Measurements from ENCODE around the gene IP6K1. TPM values are rescaled to one million over a fixed set of nuclear protein-coding genes. Genes with fewer than 3 reads are reported as not detected.
"Not testable (repeated sequence)": the region's sequence is repeated elsewhere in the genome, so short reads cannot be mapped to it uniquely, and the experiment has no call there.

Gene IP6K1
- total RNA-seq, 1 donor from 2014 or later, result 14.8 TPM

GRCh38 chr3:49799105-49799504 lies 12.8 kb upstream of the IP6K1 start:
- ATAC-seq (ENCODE audit: poor library complexity), result no peak
- DNase-seq, result no peak
- intact Hi-C loops (cut with DNase I), result no loop called here

GRCh38 chr3:49794926-49795905 lies 8.9 kb upstream of the IP6K1 start:
- no peak for ATAC-seq (ENCODE audit: poor library complexity)
- DNase-seq, result no peak

GRCh38 chr3:49794431-49794830 lies 8.1 kb upstream of the IP6K1 start:
- intact Hi-C loops (cut with DNase I), result no loop called here
- no peak for DNase-seq
- no peak for ATAC-seq (ENCODE audit: poor library complexity)

More at GRCh38 chr3:49794926-49795905, 8.9 kb upstream of the IP6K1 start:
- intact Hi-C loops (cut with DNase I), result no loop called here

- DNase-seq (no peak), ATAC-seq (ENCODE audit: poor library complexity) (no peak)
- intact Hi-C loops (cut with DNase I), result no loop called here
Measured at GRCh38 chr3:49793486-49794085, 7.2 kb upstream of the IP6K1 start.

- DNase-seq (no peak), ATAC-seq (ENCODE audit: poor library complexity) (no peak)
- intact Hi-C loops (cut with DNase I), result no loop called here
Measured at GRCh38 chr3:49792371-49793150, 6.2 kb upstream of the IP6K1 start.

- no peak for ATAC-seq (ENCODE audit: poor library complexity)
Measured at GRCh38 chr3:49791571-49791970, 5.2 kb upstream of the IP6K1 start.

GRCh38 chr3:49790626-49791411 lies 4.5 kb upstream of the IP6K1 start:
- no peak for DNase-seq
- intact Hi-C loops (cut with DNase I), result no loop called here
- ATAC-seq (ENCODE audit: poor library complexity), result no peak

More at GRCh38 chr3:49791571-49791970, 5.2 kb upstream of the IP6K1 start:
- DNase-seq, result no peak
- intact Hi-C loops (cut with DNase I), result no loop called here

GRCh38 chr3:49788056-49788455 lies 1.7 kb upstream of the IP6K1 start:
- DNase-seq (no peak), ATAC-seq (ENCODE audit: poor library complexity) (no peak)
- intact Hi-C loops (cut with DNase I), result no loop called here

- DNase-seq (no peak), ATAC-seq (ENCODE audit: poor library complexity) (no peak)
- intact Hi-C loops (cut with DNase I), result no loop called here
Measured at GRCh38 chr3:49787536-49787935, 1.2 kb upstream of the IP6K1 start.

- ATAC-seq (ENCODE audit: poor library complexity) (no peak), DNase-seq (no peak)
- intact Hi-C loops (cut with DNase I), result no loop called here
Measured at GRCh38 chr3:49787182-49787464, 781 bp upstream of the IP6K1 start.

- intact Hi-C loops (cut with DNase I), result no loop called here
- DNase-seq (peak; percentile 52), ATAC-seq (ENCODE audit: poor library complexity) (peak; percentile 54)
Measured at GRCh38 chr3:49785565-49786356, 581 bp downstream of the IP6K1 start.

- DNase-seq; intact Hi-C loops (cut with DNase I); ATAC-seq (ENCODE audit: poor library complexity): not testable (repeated sequence)
Measured at GRCh38 chr3:49782277-49782676, 4.1 kb downstream of the IP6K1 start.

- DNase-seq, result no peak
- ATAC-seq (ENCODE audit: poor library complexity), result no peak
- intact Hi-C loops (cut with DNase I), result no loop called here
Measured at GRCh38 chr3:49781415-49782199, 4.7 kb downstream of the IP6K1 start.

GRCh38 chr3:49780975-49781365 lies 5.4 kb downstream of the IP6K1 start:
- DNase-seq; ATAC-seq (ENCODE audit: poor library complexity); intact Hi-C loops (cut with DNase I): not testable (repeated sequence)

GRCh38 chr3:49780080-49780974 lies 6.0 kb downstream of the IP6K1 start:
- ATAC-seq (ENCODE audit: poor library complexity) (no peak), DNase-seq (no peak)
- intact Hi-C loops (cut with DNase I), result no loop called here

- intact Hi-C loops (cut with DNase I), result no loop called here
- no peak for ATAC-seq (ENCODE audit: poor library complexity)
- no peak for DNase-seq
Measured at GRCh38 chr3:49779358-49780079, 6.8 kb downstream of the IP6K1 start.
